Common myeloid progenitor, CD34-positive (primary cell): Measurements from ENCODE around the gene ODAPH. TPM values are rescaled to one million over a fixed set of nuclear protein-coding genes. Genes with fewer than 3 reads are reported as not detected.
A peak's percentile ranks its signal among the peaks of the same experiment; 100 is the strongest.
"Not testable (repeated sequence)": the region's sequence is repeated elsewhere in the genome, so short reads cannot be mapped to it uniquely, and the experiment has no call there.

ENCODE experiments used
- CTCF ChIA-PET: fragments of 350-600 bp; sonication (Branson Sonifier 250); formaldehyde crosslinking; loops from one replicate; lab custom pipeline; 2021; ENCODE audit warnings: antibody characterized with exemption; lab: Charles Lee
- POLR2A ChIA-PET: fragments of 350-600 bp; sonication (Branson Sonifier 250); formaldehyde crosslinking; loops from one replicate; lab custom pipeline; 2021; ENCODE audit warnings: antibody characterized with exemption; lab: Charles Lee
- DNase-seq, 3 donors: peaks; one replicate each; pipeline versions ENCODE4 v3.0.0 to v3.0.0-alpha.2; 2013
- H3K27ac ChIP-seq, 2 experiments: 1 replicate in 1 of 2; 2 replicates in 1 of 2; pipeline ENCODE4 v1.7.0; 2013; ENCODE audit warnings: inconsistent platforms in 2 of 2, low read length in 2 of 2, mild to moderate bottlenecking in 2 of 2, low read depth in 1 of 2, moderate library complexity in 1 of 2; ENCODE audit not compliant: severe bottlenecking in 2 of 2, insufficient read depth in 1 of 2, poor library complexity in 1 of 2
- H3K27me3 ChIP-seq, 5 experiments: replicated peaks in 2 of 5; 1 replicate in 3 of 5; 2 replicates in 2 of 5; pipeline versions ENCODE4 v1.6.1 to v1.7.0; 2013; ENCODE audit warnings: low read length in 4 of 5, mild to moderate bottlenecking in 2 of 5, moderate library complexity in 2 of 5, inconsistent platforms in 1 of 5; ENCODE audit not compliant: insufficient read depth in 5 of 5, control insufficient read depth in 4 of 5
- H3K36me3 ChIP-seq, 4 experiments: 1 replicate in 2 of 4; 2 replicates in 2 of 4; pipeline versions ENCODE4 v1.6.1 to v1.7.0; 2013; ENCODE audit warnings: low read length in 3 of 4, control low read depth in 1 of 4, mild to moderate bottlenecking in 1 of 4; ENCODE audit not compliant: control insufficient read depth in 4 of 4, insufficient read depth in 4 of 4
- H3K4me1 ChIP-seq, 4 experiments: 1 replicate in 3 of 4; 2 replicates in 1 of 4; pipeline versions ENCODE4 v1.6.1 to v1.7.1; 2013; ENCODE audit warnings: low read length in 3 of 4, mild to moderate bottlenecking in 3 of 4, control low read depth in 1 of 4, inconsistent platforms in 1 of 4, moderate library complexity in 1 of 4; ENCODE audit not compliant: control insufficient read depth in 4 of 4, insufficient read depth in 4 of 4; ENCODE audit errors: control extremely low read depth in 1 of 4
- H3K4me3 ChIP-seq, 7 experiments: 1 replicate in 4 of 7; 2 replicates in 3 of 7; pipeline versions ENCODE4 v1.5.1 to v1.7.0; 2013; ENCODE audit warnings: mild to moderate bottlenecking in 7 of 7, low read length in 6 of 7, moderate library complexity in 6 of 7, inconsistent platforms in 2 of 7, low read depth in 2 of 7, control low read depth in 1 of 7; ENCODE audit not compliant: insufficient read depth in 4 of 7, control insufficient read depth in 1 of 7; ENCODE audit errors: extremely low read depth in 1 of 7
- H3K9me3 ChIP-seq, 5 experiments: 1 replicate in 4 of 5; 2 replicates in 1 of 5; pipeline versions ENCODE4 v1.6.1 to v1.7.1; 2013; ENCODE audit warnings: low read length in 4 of 5, mild to moderate bottlenecking in 2 of 5, inconsistent platforms in 1 of 5, low read depth in 1 of 5, moderate library complexity in 1 of 5; ENCODE audit not compliant: control insufficient read depth in 4 of 5, insufficient read depth in 2 of 5; ENCODE audit errors: control extremely low read depth in 1 of 5
- WGBS: methylation state at CpG from one replicate; pipeline ENCODE4 v1.1.5; 2013; ENCODE audit not compliant: insufficient coverage; 5-methylcytosine and 5-hydroxymethylcytosine counted together
- polyA plus RNA-seq: library from polyadenylated mRNA; unstranded; fragments of 120-200 nt; gene quantifications from one replicate; pipeline ENCODE4 v1.2.1, GENCODE V29; 2013

ODAPH gene
- polyA plus RNA-seq = not detected

DNA sequence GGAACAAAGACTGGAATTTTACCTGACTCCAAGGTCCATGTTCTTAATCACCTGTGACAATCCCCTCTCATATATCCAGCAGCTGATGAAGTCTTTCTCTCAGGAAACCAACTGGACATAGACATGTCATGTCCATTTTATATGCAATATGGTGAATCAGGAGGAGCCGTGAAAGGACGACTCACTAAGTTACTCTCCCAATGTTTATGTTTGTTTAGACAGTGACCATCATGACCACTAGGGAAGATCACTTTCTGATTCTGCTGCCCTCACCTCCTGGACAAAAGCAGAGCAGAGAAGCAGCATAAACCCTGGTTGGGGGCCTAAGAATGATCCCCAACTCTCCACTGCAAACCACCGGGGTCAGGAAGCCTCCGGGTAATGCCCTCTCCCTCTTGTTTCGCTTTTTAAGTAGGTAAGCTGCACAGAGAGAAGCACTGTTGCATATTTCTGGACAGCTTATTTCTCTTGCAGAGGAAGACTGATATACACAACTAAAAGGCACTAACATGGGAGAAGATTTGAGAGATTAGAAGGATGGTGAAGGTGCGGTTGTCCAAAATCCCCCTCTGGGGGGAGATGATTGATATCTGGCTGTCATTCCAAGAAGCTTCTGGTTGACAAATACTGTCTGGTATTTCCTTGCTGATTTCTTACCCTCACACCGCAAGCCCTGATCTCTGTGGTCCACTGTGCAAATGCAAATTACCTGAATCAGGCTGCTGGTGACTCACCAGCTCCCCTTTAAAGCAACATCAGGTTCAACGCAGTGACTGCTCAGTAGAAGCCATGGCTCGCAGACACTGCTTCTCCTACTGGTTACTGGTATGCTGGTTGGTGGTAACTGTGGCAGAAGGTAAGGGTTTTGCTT lies at the start of gene ODAPH:
ODAPH (plus strand) TSS at position 773 of the 871 bp plus-strand sequence; CDS start at position 790, 17 bp downstream.
- POLR2A ChIA-PET = no interaction called here
- CTCF ChIA-PET = interaction anchor here (0.5 to 2.3 kb wide), 4 partner anchors 15 to 198 kb away, joined by 3 to 8 read pairs (median 4); no protein-coding TSS in a partner anchor
- WGBS = 84% methylated on average over 5 of the region's 9 CpGs

GRCh38 chr4:75509592-75509991 lies 46.3 kb upstream of the ODAPH start:
- H3K4me3 ChIP-seq, H3K9me3 ChIP-seq, POLR2A ChIA-PET, H3K27ac ChIP-seq, H3K27me3 ChIP-seq: not testable (repeated sequence)
- Histone ChIP-seq H3K4me1 (peaks cover 23 to 30% (median 26%) of the 10 kb centered on the region in 4 experiments), H3K36me3 (peaks cover 7 to 37% (median 20%) of the 10 kb centered on the region in 4 experiments)
- CTCF ChIA-PET = interaction anchor here (1.6 kb wide), 1 partner anchor 10 kb away, joined by 5 read pairs; no protein-coding TSS in a partner anchor
- peak in 1 of 3 donors; percentile 23 for DNase-seq
- WGBS = 100% methylated on average over 2 of the region's 4 CpGs

More for the DNA sequence above, at the start of gene ODAPH:
- peaks cover 0 to 2% (median 0%) of the 10 kb centered on the region in 5 experiments for H3K27me3 ChIP-seq
- H3K9me3 ChIP-seq = no peaks in the 10 kb centered on the region
- DNase-seq = peak in 1 of 3 donors; percentile 17
- no peaks in the 10 kb centered on the region for H3K36me3 ChIP-seq
- H3K27ac ChIP-seq = no peak within 1 kb of the TSS
- peaks cover 0 to 3% (median 0%) of the 10 kb centered on the region in 4 experiments for H3K4me1 ChIP-seq
- H3K4me3 ChIP-seq = no peak within 1 kb of the TSS

- Histone ChIP-seq H3K4me1 (peaks cover 29 to 38% (median 33%) of the 10 kb centered on the region in 4 experiments), H3K27me3 (no peaks in the 10 kb centered on the region), H3K36me3 (peaks cover 0 to 21% (median 7%) of the 10 kb centered on the region in 4 experiments), H3K27ac (peak overlapping the region; percentile 30 to 67), H3K9me3 (peaks cover 0 to 6% (median 2%) of the 10 kb centered on the region in 5 experiments), H3K4me3 (peak overlapping the region in 5 of 7 experiments; percentile 35 to 97 (median 91))
- no peak for DNase-seq
- ChIA-PET CTCF (no interaction called here), POLR2A (no interaction called here)
- 78% methylated on average over 2 of the region's 3 CpGs for WGBS
Measured at GRCh38 chr4:75511841-75512240, 44.0 kb upstream of the ODAPH start.

GRCh38 chr4:75512386-75513211 lies 43.3 kb upstream of the ODAPH start:
- Histone ChIP-seq H3K36me3 (peaks cover 0 to 19% (median 6%) of the 10 kb centered on the region in 4 experiments), H3K4me3 (peak overlapping the region in 6 of 7 experiments; percentile 89 to 97 (median 91)), H3K27ac (peak overlapping the region; percentile 30 to 94), H3K27me3 (no peaks in the 10 kb centered on the region), H3K4me1 (peaks cover 29 to 38% (median 33%) of the 10 kb centered on the region in 4 experiments), H3K9me3 (peaks cover 0 to 6% (median 2%) of the 10 kb centered on the region in 5 experiments)
- WGBS = 10% methylated on average over 2 of the region's 6 CpGs
- CTCF ChIA-PET = interaction anchor here (1.4 kb wide), 1 partner anchor 198 kb away, joined by 3 read pairs; no protein-coding TSS in a partner anchor
- POLR2A ChIA-PET = interaction anchor here (1.0 kb wide), 1 partner anchor 160 kb away, joined by 3 read pairs; no protein-coding TSS in a partner anchor
- peak; percentile 70 to 89 (median 85) for DNase-seq

DNA sequence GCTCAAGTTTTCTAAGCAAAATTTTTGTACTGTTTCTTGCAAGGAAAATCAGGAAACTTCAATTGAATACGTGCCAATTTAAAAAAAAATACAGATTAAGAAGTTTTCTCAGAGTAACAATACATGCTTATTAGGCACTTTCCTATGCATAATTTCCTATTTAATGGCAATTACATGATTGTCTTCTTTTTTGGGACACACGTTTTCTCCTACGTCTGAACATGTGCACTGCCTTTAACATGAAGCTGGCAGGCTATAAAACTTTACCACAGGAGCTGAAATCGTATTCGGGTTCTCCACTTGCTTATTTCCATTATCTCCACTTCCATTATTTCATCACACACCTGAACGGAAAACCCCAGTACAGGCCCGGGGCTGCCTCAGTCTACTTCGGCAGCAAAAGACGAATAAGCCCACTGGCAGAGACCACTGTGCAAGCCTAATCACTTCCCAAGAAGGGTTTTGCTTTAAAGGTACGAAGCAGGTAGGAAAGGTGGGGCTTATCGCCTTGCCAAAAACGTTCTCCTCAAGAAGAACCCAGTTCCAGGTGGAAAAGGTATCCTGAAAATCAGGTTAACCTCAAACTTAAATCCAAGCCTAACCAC lies 42.2 kb upstream of the ODAPH start:
- Histone ChIP-seq H3K9me3 (peaks cover 0 to 6% (median 2%) of the 10 kb centered on the region in 5 experiments), H3K36me3 (peaks cover 0 to 17% (median 11%) of the 10 kb centered on the region in 4 experiments), H3K4me3 (peak overlapping the region; percentile 89 to 97 (median 91)), H3K27me3 (no peaks in the 10 kb centered on the region), H3K27ac (peak overlapping the region; percentile 85 to 94), H3K4me1 (peaks cover 29 to 38% (median 33%) of the 10 kb centered on the region in 4 experiments)
- WGBS = 0% methylated on average over 11 of the region's 12 CpGs
- peak in 2 of 3 donors; percentile 34 to 51 for DNase-seq
- ChIA-PET CTCF (interaction anchor here (1.4 kb wide), 1 partner anchor 197 kb away, joined by 3 read pairs; no protein-coding TSS in a partner anchor), POLR2A (interaction anchor here (1.0 to 1.2 kb wide), 2 partner anchors 159 to 211 kb away, joined by 3 read pairs; partner anchors contain the start of gene USO1)
